ENCODE data around the gene MNS1.

MNS1 gene

DNA sequence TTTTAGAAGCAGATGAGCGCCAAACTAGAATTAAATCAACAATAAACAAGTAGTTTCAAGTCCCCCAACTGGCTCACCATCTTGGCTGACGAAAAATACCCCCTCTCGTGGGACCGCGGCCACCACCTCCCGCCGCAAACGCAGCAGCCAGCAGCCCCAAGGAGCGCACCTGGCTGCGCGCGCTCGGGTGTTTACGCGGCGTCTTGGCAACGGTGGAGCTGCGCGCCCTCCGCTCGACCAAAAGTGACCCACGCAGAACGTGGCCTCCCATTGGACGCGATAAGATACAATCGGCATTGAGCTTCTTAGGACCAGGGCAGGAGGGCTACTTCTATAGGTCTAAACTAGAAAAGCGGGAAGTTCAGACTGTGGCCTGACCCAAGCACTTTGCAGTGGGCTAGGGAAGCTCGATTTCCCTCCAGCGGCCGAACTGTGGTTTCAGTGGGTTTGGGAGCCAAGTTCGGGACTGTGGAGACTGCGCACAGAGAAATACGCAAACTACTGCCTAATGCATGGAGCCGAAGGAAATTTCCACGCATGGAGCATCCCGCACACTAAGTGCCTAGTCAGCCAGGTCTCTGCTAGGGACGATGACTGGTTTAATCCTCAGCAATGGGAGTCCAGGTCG is at the start of gene MNS1:
Gene MNS1, minus strand, starts transcription at position 245 of the 628 bp plus-strand sequence. Its CDS starts 165 bp downstream, at position 80.
- peak within 1 kb of the TSS; percentile 55 for H3K27ac ChIP-seq
- POLR2A ChIA-PET (ENCODE audit: low non-redundant PET), result no interaction called here
- TF ChIP-seq, protein P1, sequence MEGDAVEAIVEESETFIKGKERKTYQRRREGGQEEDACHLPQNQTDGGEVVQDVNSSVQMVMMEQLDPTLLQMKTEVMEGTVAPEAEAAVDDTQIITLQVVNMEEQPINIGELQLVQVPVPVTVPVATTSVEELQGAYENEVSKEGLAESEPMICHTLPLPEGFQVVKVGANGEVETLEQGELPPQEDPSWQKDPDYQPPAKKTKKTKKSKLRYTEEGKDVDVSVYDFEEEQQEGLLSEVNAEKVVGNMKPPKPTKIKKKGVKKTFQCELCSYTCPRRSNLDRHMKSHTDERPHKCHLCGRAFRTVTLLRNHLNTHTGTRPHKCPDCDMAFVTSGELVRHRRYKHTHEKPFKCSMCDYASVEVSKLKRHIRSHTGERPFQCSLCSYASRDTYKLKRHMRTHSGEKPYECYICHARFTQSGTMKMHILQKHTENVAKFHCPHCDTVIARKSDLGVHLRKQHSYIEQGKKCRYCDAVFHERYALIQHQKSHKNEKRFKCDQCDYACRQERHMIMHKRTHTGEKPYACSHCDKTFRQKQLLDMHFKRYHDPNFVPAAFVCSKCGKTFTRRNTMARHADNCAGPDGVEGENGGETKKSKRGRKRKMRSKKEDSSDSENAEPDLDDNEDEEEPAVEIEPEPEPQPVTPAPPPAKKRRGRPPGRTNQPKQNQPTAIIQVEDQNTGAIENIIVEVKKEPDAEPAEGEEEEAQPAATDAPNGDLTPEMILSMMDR (conservative IDR thresholded peaks at IDR 0.05; ENCODE audit: low read depth), result no peak
- CTCF ChIA-PET, result interaction anchor here (0.6 to 1.5 kb wide), 3 partner anchors 118 to 475 kb away, joined by 3 to 4 read pairs (median 3); no protein-coding TSS in a partner anchor
- peak; percentile 99 for DNase-seq (ENCODE audit: low spot score)

DNA sequence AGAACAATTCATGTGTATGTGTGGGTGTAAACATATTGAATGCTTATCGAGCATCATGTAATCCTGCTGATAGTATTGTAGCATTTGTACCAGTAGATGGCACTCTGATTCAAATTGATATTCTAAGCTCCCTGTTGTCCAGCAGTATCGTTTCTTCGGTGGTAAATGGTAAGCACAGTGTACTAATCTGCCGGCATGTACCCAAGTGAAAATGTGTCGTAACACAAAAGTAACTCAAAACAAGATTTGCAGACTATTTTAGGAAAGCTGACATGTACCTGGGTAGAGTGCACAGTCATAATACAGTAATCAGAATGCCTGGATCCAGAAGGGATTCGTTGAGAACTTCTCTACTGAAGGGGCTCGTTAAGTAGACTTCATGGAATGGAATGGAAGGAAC is 31.7 kb upstream of the MNS1 start:
- no peak overlapping the region for H3K27ac ChIP-seq
- CTCF ChIA-PET, result interaction anchor here (0.6 to 1.1 kb wide), 15 partner anchors 11 to 826 kb away, joined by 3 to 8 read pairs (median 4); partner anchors contain the start of gene TCF12
- TF ChIP-seq, protein P1 (conservative IDR thresholded peaks at IDR 0.05; ENCODE audit: low read depth), result peak; percentile 92
- POLR2A ChIA-PET (ENCODE audit: low non-redundant PET), result no interaction called here
- peak; percentile 68 for DNase-seq (ENCODE audit: low spot score)

GRCh38 chr15:56495533-56495932 is 30.6 kb upstream of the MNS1 start:
- H3K27ac ChIP-seq, result no peak overlapping the region
- ChIA-PET POLR2A (ENCODE audit: low non-redundant PET) (no interaction called here), CTCF (interaction anchor here (0.6 to 0.7 kb wide), 2 partner anchors 50 to 149 kb away, joined by 3 read pairs; no protein-coding TSS in a partner anchor)
- TF ChIP-seq, protein P1 (conservative IDR thresholded peaks at IDR 0.05; ENCODE audit: low read depth), result no peak
- no peak for DNase-seq (ENCODE audit: low spot score)

DNA sequence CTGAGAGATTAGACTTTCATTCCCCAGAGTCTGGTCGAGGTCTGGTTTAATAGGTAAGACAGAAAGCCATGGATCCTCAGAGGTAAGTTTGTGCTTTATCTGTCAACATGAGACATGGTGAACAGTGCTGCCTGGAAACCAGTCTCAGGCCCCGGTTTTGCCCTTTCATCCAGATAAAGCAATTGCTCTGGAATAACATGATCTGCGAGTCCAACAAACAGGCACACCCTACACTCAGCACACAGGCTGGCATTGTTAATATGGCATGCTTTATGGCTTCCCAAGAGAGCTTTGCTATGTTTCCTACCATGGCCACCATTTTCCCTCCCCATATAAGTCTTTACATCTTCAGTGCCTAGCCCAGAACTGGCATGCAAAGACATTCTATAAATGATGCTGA is 30.1 kb upstream of the MNS1 start:
- ChIA-PET CTCF (interaction anchor here (0.6 to 0.9 kb wide), 3 partner anchors 50 to 374 kb away, joined by 3 to 4 read pairs (median 3); no protein-coding TSS in a partner anchor), POLR2A (ENCODE audit: low non-redundant PET) (no interaction called here)
- TF ChIP-seq, protein P1 (conservative IDR thresholded peaks at IDR 0.05; ENCODE audit: low read depth), result no peak
- no peak overlapping the region for H3K27ac ChIP-seq
- DNase-seq (ENCODE audit: low spot score), result no peak

DNA sequence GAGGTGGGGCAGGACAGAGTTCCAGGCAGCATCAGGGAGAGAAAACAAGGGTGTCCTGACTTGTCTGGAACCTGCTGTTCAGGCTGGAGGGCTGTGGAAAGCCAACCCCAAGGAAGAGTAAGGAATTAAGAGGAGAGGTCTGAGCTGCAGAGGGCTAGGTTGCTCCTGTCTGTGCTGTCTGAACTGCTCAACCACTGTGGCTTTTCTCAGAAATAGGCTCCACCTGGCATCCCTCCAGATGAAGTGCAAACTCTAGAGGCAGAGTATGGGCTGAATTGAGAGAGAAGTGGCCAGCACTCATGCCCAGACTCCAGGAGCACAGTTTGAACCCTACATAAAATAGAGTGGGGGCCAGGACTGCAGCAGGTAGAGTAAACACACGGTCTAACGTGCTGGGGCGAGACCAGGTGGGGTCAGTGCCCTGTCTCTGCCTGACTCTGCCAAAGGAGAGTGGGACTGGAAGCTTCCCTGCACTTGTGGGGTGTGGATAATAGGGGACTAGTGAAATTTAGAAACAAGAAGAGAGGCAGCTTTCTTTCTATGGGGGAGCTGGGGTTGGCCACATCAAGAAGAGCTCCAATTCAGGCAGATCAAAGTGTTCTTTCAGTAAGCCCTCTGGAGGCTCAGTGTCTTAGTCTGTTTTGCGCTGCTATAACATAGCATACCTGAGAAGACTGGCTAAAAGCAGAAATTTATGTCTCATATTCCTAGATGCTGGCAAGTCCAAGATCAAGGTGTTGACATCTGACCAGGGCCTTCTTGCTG is 28.0 kb upstream of the MNS1 start:
- TF ChIP-seq, protein P1 (conservative IDR thresholded peaks at IDR 0.05; ENCODE audit: low read depth), result no peak
- ChIA-PET POLR2A (ENCODE audit: low non-redundant PET) (no interaction called here), CTCF (interaction anchor here (0.7 kb wide), 1 partner anchor 813 kb away, joined by 3 read pairs; no protein-coding TSS in a partner anchor)
- H3K27ac ChIP-seq, result no peak overlapping the region
- no peak for DNase-seq (ENCODE audit: low spot score)

DNA sequence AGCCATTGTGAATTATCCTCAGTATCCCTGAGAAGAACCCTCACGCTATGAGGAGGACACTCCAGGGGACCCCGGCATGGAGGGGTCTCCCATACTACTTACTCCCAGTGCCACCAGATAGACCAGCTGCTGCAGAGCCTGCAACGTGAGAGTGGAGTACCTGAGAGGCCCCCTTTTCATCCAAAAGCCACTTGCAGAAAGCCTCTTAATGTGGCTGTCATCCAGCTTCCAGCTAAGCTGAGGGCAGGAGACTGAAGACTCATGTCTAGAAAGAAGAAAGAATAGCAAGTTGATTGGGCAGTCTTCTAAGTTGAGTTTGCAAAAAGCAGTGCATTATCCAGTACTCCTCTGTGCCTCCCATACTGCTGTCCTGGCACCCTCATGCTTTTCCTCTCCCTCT is 27.3 kb upstream of the MNS1 start:
- no peak for DNase-seq (ENCODE audit: low spot score)
- no peak overlapping the region for H3K27ac ChIP-seq
- ChIA-PET POLR2A (ENCODE audit: low non-redundant PET) (no interaction called here), CTCF (interaction anchor here (0.7 to 2.3 kb wide), 2 partner anchors 814 kb away, joined by 3 to 19 read pairs; no protein-coding TSS in a partner anchor)
- TF ChIP-seq, protein P1 (conservative IDR thresholded peaks at IDR 0.05; ENCODE audit: low read depth), result no peak

Measured in RWPE1 (cell line).